WERI-Rb-1 (cell line): ENCODE results near the gene KSR2.

Source experiments
- DNase-seq: peaks from one replicate; pipeline ENCODE4 v3.0.0-alpha.2; 2020
- H3K27ac ChIP-seq: fragments of 250-450 bp; sonication (Bioruptor Pico); 2 replicates; pipeline ENCODE4 v1.5.1; 2020; ENCODE audit warnings: mild to moderate bottlenecking, moderate library complexity
- H3K27me3 ChIP-seq: fragments of 250-450 bp; sonication (Bioruptor Pico); 2 replicates; pipeline ENCODE4 v1.5.1; 2021; ENCODE audit warnings: mild to moderate bottlenecking, low read depth, moderate library complexity; ENCODE audit not compliant: insufficient read depth, severe bottlenecking
- H3K36me3 ChIP-seq: fragments of 250-450 bp; sonication (Bioruptor Pico); 2 replicates; pipeline ENCODE4 v1.5.1; 2020; ENCODE audit warnings: mild to moderate bottlenecking, moderate library complexity
- H3K4me3 ChIP-seq: 2 replicates; pipeline ENCODE4 v1.5.1; 2011; ENCODE audit warnings: low read depth, mild to moderate bottlenecking, control low read depth, low read length
- H3K9me3 ChIP-seq: fragments of 250-450 bp; sonication (Bioruptor Pico); 2 replicates; pipeline ENCODE4 v1.5.1; 2021; ENCODE audit warnings: mild to moderate bottlenecking, moderate library complexity; ENCODE audit not compliant: severe bottlenecking
- TF ChIP-seq, protein P1 (sequence below): IDR thresholded peaks from 2 replicates; pipeline ENCODE4 v1.5.1; 2011; ENCODE audit warnings: low read depth, mild to moderate bottlenecking, control low read depth, inconsistent platforms, low read length

KSR2 gene

DNA sequence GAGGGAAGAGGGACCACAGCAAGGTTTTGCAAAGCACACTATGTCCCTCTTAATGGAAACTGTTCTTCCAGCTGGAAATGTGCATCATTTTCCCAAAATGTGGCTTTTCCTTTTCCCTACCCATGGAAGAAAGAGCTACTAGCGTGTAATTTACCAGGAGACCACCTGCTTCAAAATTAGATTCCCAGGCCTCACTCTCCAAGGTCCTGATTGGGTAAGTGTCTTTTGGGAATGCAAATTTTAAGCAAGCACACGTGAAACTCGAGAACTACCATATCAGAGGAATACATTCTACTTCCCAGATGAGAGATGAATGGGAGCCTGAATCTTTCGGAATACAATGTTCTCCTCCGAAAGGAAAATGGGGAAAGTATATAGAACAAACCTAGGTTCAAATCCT, 405.8 kb downstream of the KSR2 start:
- TF ChIP-seq, protein P1, sequence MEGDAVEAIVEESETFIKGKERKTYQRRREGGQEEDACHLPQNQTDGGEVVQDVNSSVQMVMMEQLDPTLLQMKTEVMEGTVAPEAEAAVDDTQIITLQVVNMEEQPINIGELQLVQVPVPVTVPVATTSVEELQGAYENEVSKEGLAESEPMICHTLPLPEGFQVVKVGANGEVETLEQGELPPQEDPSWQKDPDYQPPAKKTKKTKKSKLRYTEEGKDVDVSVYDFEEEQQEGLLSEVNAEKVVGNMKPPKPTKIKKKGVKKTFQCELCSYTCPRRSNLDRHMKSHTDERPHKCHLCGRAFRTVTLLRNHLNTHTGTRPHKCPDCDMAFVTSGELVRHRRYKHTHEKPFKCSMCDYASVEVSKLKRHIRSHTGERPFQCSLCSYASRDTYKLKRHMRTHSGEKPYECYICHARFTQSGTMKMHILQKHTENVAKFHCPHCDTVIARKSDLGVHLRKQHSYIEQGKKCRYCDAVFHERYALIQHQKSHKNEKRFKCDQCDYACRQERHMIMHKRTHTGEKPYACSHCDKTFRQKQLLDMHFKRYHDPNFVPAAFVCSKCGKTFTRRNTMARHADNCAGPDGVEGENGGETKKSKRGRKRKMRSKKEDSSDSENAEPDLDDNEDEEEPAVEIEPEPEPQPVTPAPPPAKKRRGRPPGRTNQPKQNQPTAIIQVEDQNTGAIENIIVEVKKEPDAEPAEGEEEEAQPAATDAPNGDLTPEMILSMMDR: no peak
- Histone ChIP-seq H3K4me3 (no peak overlapping the region), H3K27me3 (no peaks in the 10 kb centered on the region), H3K27ac (no peak overlapping the region), H3K9me3 (no peaks in the 10 kb centered on the region), H3K36me3 (no peaks in the 10 kb centered on the region)
- no peak for DNase-seq

DNA sequence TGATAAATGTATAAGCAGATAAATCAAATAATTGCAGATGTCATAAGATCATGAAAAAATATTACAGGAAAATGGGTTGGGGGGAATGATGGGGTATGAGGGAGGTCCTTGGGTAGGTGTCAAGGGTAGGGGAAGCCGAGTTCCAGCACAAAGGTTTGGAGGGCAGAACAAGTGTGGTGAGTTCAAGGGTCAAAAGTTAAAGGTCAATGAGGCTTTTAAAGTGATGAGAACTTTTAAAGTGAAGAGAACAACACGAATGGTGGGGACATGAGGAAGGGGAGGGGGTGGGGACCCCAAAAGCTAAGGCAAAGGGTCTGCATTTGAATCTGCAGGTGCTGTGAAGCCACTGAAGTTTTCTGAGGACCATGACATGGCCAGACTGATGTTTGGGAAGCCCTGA, 406.8 kb downstream of the KSR2 start:
- Histone ChIP-seq H3K27ac (no peak overlapping the region), H3K27me3 (no peaks in the 10 kb centered on the region), H3K4me3 (no peak overlapping the region), H3K36me3 (no peaks in the 10 kb centered on the region), H3K9me3 (no peaks in the 10 kb centered on the region)
- no peak for DNase-seq
- TF ChIP-seq, protein P1: no peak

DNA sequence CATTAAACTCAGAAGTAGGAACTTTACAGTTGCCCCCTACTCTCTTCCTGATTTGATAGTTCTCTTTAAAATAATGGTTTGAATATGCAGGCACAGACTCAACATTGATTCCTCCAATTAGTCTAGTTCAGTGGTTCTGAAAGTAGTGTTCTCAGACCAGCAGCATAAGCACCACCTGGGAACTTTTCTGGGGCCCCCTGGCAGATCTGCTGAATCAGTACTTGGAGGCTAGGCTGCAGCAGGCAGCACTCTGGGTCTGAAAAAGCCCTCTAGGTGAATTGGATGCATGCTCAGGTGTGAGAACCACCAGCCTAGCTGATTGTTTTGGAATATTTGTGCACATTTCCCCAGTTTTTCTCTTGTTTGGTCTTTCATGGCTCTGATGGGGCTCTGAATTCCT, 408.8 kb downstream of the KSR2 start:
- Histone ChIP-seq H3K9me3 (no peaks in the 10 kb centered on the region), H3K36me3 (no peaks in the 10 kb centered on the region), H3K4me3 (no peak overlapping the region), H3K27me3 (no peaks in the 10 kb centered on the region), H3K27ac (no peak overlapping the region)
- no peak for DNase-seq
- TF ChIP-seq, protein P1: no peak

DNA sequence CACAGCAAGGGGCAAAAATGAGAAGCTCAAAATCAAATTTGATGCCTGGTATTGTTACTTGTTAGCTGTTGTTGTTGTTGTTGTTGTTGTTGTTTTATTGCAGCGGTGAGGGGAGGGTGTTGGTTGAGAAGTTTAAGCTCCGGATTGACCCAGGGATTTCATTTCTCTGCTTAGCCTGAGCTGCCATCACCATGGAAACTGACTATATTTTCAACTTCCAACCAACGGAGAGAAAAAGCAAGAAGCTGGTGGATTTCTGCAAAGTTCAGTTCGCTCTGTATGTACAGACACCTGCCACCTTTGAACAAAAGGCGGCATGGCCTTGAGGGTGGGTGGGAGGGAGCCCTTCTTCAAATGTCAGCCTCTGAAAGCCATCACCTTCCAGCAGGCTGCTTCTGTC, 412.9 kb downstream of the KSR2 start:
- TF ChIP-seq, protein P1: no peak
- Histone ChIP-seq H3K36me3 (no peaks in the 10 kb centered on the region), H3K27ac (no peak overlapping the region), H3K9me3 (no peaks in the 10 kb centered on the region), H3K4me3 (no peak overlapping the region), H3K27me3 (no peaks in the 10 kb centered on the region)
- no peak for DNase-seq

DNA sequence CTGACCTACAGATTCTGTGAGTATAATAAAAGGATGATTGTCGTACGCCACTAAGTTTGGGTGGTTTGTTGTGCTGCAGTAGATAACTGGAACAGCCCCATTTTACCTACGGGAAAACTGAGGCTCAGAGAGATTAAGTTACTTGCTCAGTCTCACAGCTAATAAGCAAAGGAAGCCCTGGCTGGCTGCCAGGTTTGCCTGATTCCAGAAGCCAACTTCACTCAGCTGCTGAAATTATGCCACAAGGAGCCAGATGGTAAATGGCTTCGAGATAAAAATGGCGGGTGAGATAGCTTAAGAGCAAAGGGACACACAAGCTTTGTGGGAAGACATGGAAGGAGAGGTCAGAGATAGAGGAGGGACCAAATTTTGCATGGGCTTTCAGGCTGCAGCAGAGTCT, 415.8 kb downstream of the KSR2 start:
- Histone ChIP-seq H3K36me3 (no peaks in the 10 kb centered on the region), H3K27me3 (no peaks in the 10 kb centered on the region), H3K4me3 (no peak overlapping the region), H3K9me3 (no peaks in the 10 kb centered on the region), H3K27ac (no peak overlapping the region)
- TF ChIP-seq, protein P1: no peak
- DNase-seq: no peak

DNA sequence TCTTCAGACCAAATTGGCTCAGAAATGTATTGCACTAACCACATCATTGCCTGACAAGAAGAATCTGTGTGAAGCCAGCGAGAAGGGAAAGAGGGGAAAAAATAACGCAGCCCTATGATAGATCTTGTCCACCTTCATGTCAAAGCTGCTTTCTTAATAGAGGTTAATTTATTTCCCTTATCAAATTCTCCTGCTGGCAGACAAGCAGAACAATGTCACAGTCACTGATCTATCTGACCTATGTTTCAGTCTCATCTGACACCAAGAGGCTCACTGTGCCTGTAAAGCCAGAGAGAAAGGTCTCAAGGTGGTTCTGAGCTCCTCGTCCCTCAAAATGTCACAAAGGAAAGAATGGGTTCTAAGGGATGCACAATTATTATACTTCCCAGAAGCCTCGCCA, 417.1 kb downstream of the KSR2 start:
- no peak for DNase-seq
- no peaks in the 10 kb centered on the region for H3K9me3 ChIP-seq
- no peaks in the 10 kb centered on the region for H3K27me3 ChIP-seq
- H3K36me3 ChIP-seq: no peaks in the 10 kb centered on the region
- H3K4me3 ChIP-seq: no peak overlapping the region
- H3K27ac ChIP-seq: no peak overlapping the region
- TF ChIP-seq, protein P1: no peak
